ENCODE data around the gene DNAAF2. TPM values are rescaled to one million over a fixed set of nuclear protein-coding genes. Genes with fewer than 3 reads are reported as not detected.
A peak's percentile ranks its signal among the peaks of the same experiment; 100 is the strongest.

DNAAF2 gene
- total and polyA plus RNA-seq, 2 of the 13 experiments (the other 11 are each of a cell fraction or from before 2014, with no cell fraction given) = 6.1 to 13.6 TPM

DNA sequence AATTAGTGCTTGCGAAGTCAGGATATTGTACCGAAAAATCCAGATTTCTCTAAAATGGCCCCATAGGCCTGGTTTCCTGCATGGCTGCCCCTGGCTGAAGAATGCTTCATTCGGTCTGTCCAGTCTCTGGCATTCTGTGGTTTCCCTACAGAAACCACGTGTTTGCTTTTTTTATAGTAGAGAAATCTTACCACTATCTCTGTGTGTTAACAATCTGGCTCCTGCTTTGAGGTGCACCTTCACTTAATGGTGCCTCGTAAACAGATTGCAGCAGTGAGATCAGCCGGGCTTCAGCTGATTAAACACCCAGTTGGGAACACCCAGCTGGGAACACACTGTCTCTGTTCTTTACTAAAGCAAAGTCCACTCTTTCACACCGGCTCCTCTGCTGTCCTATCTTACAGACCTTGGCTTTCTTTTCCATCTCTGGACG lies 6.7 kb upstream of the DNAAF2 start (continued):
- TF ChIP-seq ZBTB20 (CRISPR knock-in tag; IDR thresholded peaks at IDR 0.05; ENCODE audit: borderline replicate concordance, low read depth) (0 out of 2 replicates have a peak, but pooled peaks have one; percentile 29), ZNF570 (CRISPR knock-in tag; IDR thresholded peaks at IDR 0.05; ENCODE audit: borderline replicate concordance) (no peak), ZKSCAN5 (CRISPR knock-in tag; IDR thresholded peaks at IDR 0.05) (no peak), ZMYM3 (CRISPR knock-in tag; IDR thresholded peaks at IDR 0.05) (peak; percentile 93), MAFG (CRISPR knock-in tag; IDR thresholded peaks at IDR 0.05) (no peak), ZNF33B (CRISPR knock-in tag; IDR thresholded peaks at IDR 0.05) (no peak), NFE2 (CRISPR knock-in tag; IDR thresholded peaks at IDR 0.05) (no peak), KDM5B (CRISPR knock-in tag; IDR thresholded peaks at IDR 0.05; ENCODE audit: borderline replicate concordance) (no peak), TBX3 (IDR thresholded peaks at IDR 0.05; ENCODE audit: borderline replicate concordance) (peak; percentile 58; the same call in 1 of the 2 replicates), NCOA2 (CRISPR knock-in tag; IDR thresholded peaks at IDR 0.05) (peak; percentile 84), ZNF589 (CRISPR knock-in tag; conservative IDR thresholded peaks at IDR 0.05) (no peak), ZNF7 (CRISPR knock-in tag; IDR thresholded peaks at IDR 0.05) (peak; percentile 58; the same call in 1 of the 2 replicates), ZNF350 (CRISPR knock-in tag; IDR thresholded peaks at IDR 0.05; ENCODE audit: borderline replicate concordance, low read depth) (peak; percentile 70; the same call in 1 of the 2 replicates), ZNF224 (CRISPR knock-in tag; IDR thresholded peaks at IDR 0.05) (0 out of 2 replicates have a peak, but pooled peaks have one; percentile 76), POGZ (CRISPR knock-in tag; IDR thresholded peaks at IDR 0.05) (peak; percentile 81), ZNF282 (IDR thresholded peaks at IDR 0.05; ENCODE audit: partially characterized antibody) (no peak), ZSCAN22 (CRISPR knock-in tag; IDR thresholded peaks at IDR 0.05) (no peak), HDAC6 (IDR thresholded peaks at IDR 0.05; ENCODE audit: low read depth, low read length) (no peak), ZNF160 (CRISPR knock-in tag; IDR thresholded peaks at IDR 0.05) (no peak), ZNF577 (CRISPR knock-in tag; IDR thresholded peaks at IDR 0.05; ENCODE audit: borderline replicate concordance, low read depth) (no peak), ZNF777 (CRISPR knock-in tag; IDR thresholded peaks at IDR 0.05) (no peak), ZNF44 (CRISPR knock-in tag; IDR thresholded peaks at IDR 0.05) (no peak)
- TF ChIP-seq, protein P1, sequence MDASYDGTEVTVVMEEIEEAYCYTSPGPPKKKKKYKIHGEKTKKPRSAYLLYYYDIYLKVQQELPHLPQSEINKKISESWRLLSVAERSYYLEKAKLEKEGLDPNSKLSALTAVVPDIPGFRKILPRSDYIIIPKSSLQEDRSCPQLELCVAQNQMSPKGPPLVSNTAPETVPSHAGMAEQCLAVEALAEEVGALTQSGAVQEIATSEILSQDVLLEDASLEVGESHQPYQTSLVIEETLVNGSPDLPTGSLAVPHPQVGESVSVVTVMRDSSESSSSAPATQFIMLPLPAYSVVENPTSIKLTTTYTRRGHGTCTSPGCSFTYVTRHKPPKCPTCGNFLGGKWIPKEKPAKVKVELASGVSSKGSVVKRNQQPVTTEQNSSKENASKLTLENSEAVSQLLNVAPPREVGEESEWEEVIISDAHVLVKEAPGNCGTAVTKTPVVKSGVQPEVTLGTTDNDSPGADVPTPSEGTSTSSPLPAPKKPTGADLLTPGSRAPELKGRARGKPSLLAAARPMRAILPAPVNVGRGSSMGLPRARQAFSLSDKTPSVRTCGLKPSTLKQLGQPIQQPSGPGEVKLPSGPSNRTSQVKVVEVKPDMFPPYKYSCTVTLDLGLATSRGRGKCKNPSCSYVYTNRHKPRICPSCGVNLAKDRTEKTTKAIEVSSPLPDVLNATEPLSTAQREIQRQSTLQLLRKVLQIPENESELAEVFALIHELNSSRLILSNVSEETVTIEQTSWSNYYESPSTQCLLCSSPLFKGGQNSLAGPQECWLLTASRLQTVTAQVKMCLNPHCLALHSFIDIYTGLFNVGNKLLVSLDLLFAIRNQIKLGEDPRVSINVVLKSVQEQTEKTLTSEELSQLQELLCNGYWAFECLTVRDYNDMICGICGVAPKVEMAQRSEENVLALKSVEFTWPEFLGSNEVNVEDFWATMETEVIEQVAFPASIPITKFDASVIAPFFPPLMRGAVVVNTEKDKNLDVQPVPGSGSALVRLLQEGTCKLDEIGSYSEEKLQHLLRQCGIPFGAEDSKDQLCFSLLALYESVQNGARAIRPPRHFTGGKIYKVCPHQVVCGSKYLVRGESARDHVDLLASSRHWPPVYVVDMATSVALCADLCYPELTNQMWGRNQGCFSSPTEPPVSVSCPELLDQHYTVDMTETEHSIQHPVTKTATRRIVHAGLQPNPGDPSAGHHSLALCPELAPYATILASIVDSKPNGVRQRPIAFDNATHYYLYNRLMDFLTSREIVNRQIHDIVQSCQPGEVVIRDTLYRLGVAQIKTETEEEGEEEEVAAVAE (CRISPR knock-in tag; IDR thresholded peaks at IDR 0.05; ENCODE audit: borderline replicate concordance) = no peak
- TF ChIP-seq, protein P2, sequence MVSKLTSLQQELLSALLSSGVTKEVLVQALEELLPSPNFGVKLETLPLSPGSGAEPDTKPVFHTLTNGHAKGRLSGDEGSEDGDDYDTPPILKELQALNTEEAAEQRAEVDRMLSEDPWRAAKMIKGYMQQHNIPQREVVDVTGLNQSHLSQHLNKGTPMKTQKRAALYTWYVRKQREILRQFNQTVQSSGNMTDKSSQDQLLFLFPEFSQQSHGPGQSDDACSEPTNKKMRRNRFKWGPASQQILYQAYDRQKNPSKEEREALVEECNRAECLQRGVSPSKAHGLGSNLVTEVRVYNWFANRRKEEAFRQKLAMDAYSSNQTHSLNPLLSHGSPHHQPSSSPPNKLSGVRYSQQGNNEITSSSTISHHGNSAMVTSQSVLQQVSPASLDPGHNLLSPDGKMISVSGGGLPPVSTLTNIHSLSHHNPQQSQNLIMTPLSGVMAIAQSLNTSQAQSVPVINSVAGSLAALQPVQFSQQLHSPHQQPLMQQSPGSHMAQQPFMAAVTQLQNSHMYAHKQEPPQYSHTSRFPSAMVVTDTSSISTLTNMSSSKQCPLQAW (CRISPR knock-in tag; IDR thresholded peaks at IDR 0.05) = peak; percentile 43; the same call in 1 of the 2 replicates
- TF ChIP-seq, protein P3, sequence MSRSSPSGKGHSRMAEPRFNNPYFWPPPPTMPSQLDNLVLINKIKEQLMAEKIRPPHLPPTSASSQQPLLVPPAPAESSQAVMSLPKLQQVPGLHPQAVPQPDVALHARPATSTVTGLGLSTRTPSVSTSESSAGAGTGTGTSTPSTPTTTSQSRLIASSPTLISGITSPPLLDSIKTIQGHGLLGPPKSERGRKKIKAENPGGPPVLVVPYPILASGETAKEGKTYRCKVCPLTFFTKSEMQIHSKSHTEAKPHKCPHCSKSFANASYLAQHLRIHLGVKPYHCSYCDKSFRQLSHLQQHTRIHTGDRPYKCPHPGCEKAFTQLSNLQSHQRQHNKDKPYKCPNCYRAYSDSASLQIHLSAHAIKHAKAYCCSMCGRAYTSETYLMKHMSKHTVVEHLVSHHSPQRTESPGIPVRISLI (CRISPR knock-in tag; IDR thresholded peaks at IDR 0.05; ENCODE audit: borderline replicate concordance) = peak; percentile 69; the same call in 1 of the 2 replicates
